CD4-positive, alpha-beta memory T cell (primary cell): Measurements from ENCODE around the gene CEP44. TPM values are rescaled to one million over a fixed set of nuclear protein-coding genes. Genes with fewer than 3 reads are reported as not detected.
"Not testable (repeated sequence)": the region's sequence is repeated elsewhere in the genome, so short reads cannot be mapped to it uniquely, and the experiment has no call there.

Source experiments
- CTCF ChIA-PET: fragments of 350-600 bp; sonication (Branson Sonifier 250); formaldehyde crosslinking; loops from one replicate; lab custom pipeline; 2021; ENCODE audit warnings: inconsistent platforms; ENCODE audit not compliant: partially characterized antibody; lab: Charles Lee
- POLR2A ChIA-PET: fragments of 350-600 bp; sonication (Branson Sonifier 250); formaldehyde crosslinking; loops from one replicate; lab custom pipeline; 2021; ENCODE audit not compliant: partially characterized antibody; lab: Charles Lee
- DNase-seq, 5 donors: peaks; one replicate each; pipeline versions ENCODE4 v3.0.0 to v3.0.0-alpha.2; 2020 to 2022; ENCODE audit warnings: mixed read lengths in 1 of 5
- H3K27ac ChIP-seq: one replicate; pipeline ENCODE4 v1.7.0; 2013; ENCODE audit warnings: low read depth, low read length
- H3K27me3 ChIP-seq: 2 replicates; pipeline ENCODE4 v1.7.0; 2013; ENCODE audit warnings: mild to moderate bottlenecking, low read length, moderate library complexity; ENCODE audit not compliant: insufficient read depth
- H3K36me3 ChIP-seq: 2 replicates; pipeline ENCODE4 v1.7.0; 2013; ENCODE audit warnings: mild to moderate bottlenecking, low read length, moderate library complexity; ENCODE audit not compliant: insufficient read depth
- H3K4me1 ChIP-seq: 2 replicates; pipeline ENCODE4 v1.7.0; 2013; ENCODE audit warnings: mild to moderate bottlenecking, low read length, moderate library complexity; ENCODE audit not compliant: insufficient read depth
- H3K4me3 ChIP-seq, 2 donors: one replicate each; pipeline ENCODE4 v1.7.0; 2013; ENCODE audit warnings: low read length in 2 of 2, mild to moderate bottlenecking in 1 of 2
- H3K9me3 ChIP-seq, 2 donors: one replicate each; pipeline ENCODE4 v1.7.0; 2013; ENCODE audit warnings: low read length in 2 of 2, control low read depth in 1 of 2; ENCODE audit not compliant: control insufficient read depth in 1 of 2
- H3K27ac Mint-ChIP-seq, 7 donors: one replicate each; pipeline ENCODE4 v1.8.0; 2020 to 2021; ENCODE audit warnings: mixed read lengths in 7 of 7, mild to moderate bottlenecking in 6 of 7, inconsistent platforms in 3 of 7, moderate library complexity in 3 of 7
- H3K27me3 Mint-ChIP-seq, 2 donors: one replicate each; pipeline ENCODE4 v1.8.0; 2020 to 2021; ENCODE audit warnings: mixed read lengths in 2 of 2
- H3K36me3 Mint-ChIP-seq, 2 donors: one replicate each; pipeline ENCODE4 v1.8.0; 2020 to 2021; ENCODE audit warnings: mixed read lengths in 2 of 2, inconsistent platforms in 1 of 2, mild to moderate bottlenecking in 1 of 2
- H3K4me1 Mint-ChIP-seq, 4 donors: one replicate each; pipeline ENCODE4 v1.8.0; 2020 to 2021; ENCODE audit warnings: mixed read lengths in 4 of 4, mild to moderate bottlenecking in 1 of 4
- H3K4me3 Mint-ChIP-seq, 8 donors: one replicate each; pipeline ENCODE4 v1.8.0; 2020 to 2021; ENCODE audit warnings: mixed read lengths in 8 of 8, mild to moderate bottlenecking in 7 of 8, moderate library complexity in 6 of 8, inconsistent platforms in 3 of 8
- H3K9me3 Mint-ChIP-seq, 8 donors: one replicate each; pipeline ENCODE4 v1.8.0; 2020 to 2021; ENCODE audit warnings: mixed read lengths in 8 of 8, mild to moderate bottlenecking in 5 of 8, inconsistent platforms in 3 of 8, moderate library complexity in 1 of 8
- intact Hi-C: fragments of 100-400 bp; cut with micrococcal nuclease; formaldehyde crosslinking; loops from one replicate; pipeline ENCODE4 v1.15.1; 2023
- polyA plus RNA-seq, 2 donors: library from polyadenylated mRNA; unstranded; fragments of 300-500 nt; fragmentation: Illumina TruSeq; gene quantifications; one replicate each; pipeline ENCODE4 v1.2.3, GENCODE V29; 2021
- total RNA-seq, 2 experiments: library from RNA; stranded (reverse); gene quantifications; one replicate each; pipeline ENCODE4 v1.2.3, GENCODE V29; 2021

Gene CEP44
- total and polyA plus RNA-seq, 4 experiments from 2014 or later, result 7.7 to 25.7 (median 16.5) TPM

GRCh38 chr4:174254613-174255012 lies 29.1 kb upstream of the CEP44 start:
- H3K27ac ChIP-seq, result no peak overlapping the region
- POLR2A ChIA-PET, result no interaction called here
- no peak overlapping the region for H3K27ac Mint-ChIP-seq
- CTCF ChIA-PET, result no interaction called here
- peaks cover 34 to 35% of the 10 kb centered on the region in 2 donors for H3K36me3 Mint-ChIP-seq
- H3K27me3 Mint-ChIP-seq, result no peaks in the 10 kb centered on the region
- no peaks in the 10 kb centered on the region for H3K27me3 ChIP-seq
- intact Hi-C loops, result no loop called here
- H3K4me1 Mint-ChIP-seq, result peaks cover 8 to 18% (median 12%) of the 10 kb centered on the region in 4 donors
- no peak overlapping the region for H3K4me3 Mint-ChIP-seq
- H3K36me3 ChIP-seq, result no peaks in the 10 kb centered on the region
- H3K4me3 ChIP-seq, result no peak overlapping the region
- no peaks in the 10 kb centered on the region for H3K9me3 ChIP-seq
- H3K4me1 ChIP-seq, result peaks cover 5% of the 10 kb centered on the region
- no peak for DNase-seq
- no peaks in the 10 kb centered on the region for H3K9me3 Mint-ChIP-seq

- H3K27ac ChIP-seq, result no peak overlapping the region
- H3K4me3 ChIP-seq, result no peak overlapping the region
- H3K36me3 Mint-ChIP-seq, result peaks cover 35 to 36% of the 10 kb centered on the region in 2 donors
- no peaks in the 10 kb centered on the region for H3K27me3 Mint-ChIP-seq
- DNase-seq, result no peak
- H3K9me3 ChIP-seq, result no peaks in the 10 kb centered on the region
- ChIA-PET CTCF (no interaction called here), POLR2A (no interaction called here)
- no peaks in the 10 kb centered on the region for H3K27me3 ChIP-seq
- no peak overlapping the region for H3K4me3 Mint-ChIP-seq
- intact Hi-C loops, result no loop called here
- no peaks in the 10 kb centered on the region for H3K9me3 Mint-ChIP-seq
- H3K36me3 ChIP-seq, result no peaks in the 10 kb centered on the region
- peaks cover 8 to 18% (median 12%) of the 10 kb centered on the region in 4 donors for H3K4me1 Mint-ChIP-seq
- H3K4me1 ChIP-seq, result peaks cover 5% of the 10 kb centered on the region
- H3K27ac Mint-ChIP-seq, result no peak overlapping the region
These were observed 28.3 kb upstream of the CEP44 start for GRCh38 chr4:174255374-174255773.

- Histone ChIP-seq H3K4me1 (peaks cover 5% of the 10 kb centered on the region), H3K36me3 (no peaks in the 10 kb centered on the region), H3K9me3 (no peaks in the 10 kb centered on the region), H3K4me3 (no peak overlapping the region), H3K27me3 (no peaks in the 10 kb centered on the region), H3K27ac (no peak overlapping the region)
- CTCF ChIA-PET, result no interaction called here
- H3K27me3 Mint-ChIP-seq, result no peaks in the 10 kb centered on the region
- H3K36me3 Mint-ChIP-seq, result peaks cover 32 to 34% of the 10 kb centered on the region in 2 donors
- H3K27ac Mint-ChIP-seq, result no peak overlapping the region
- H3K4me1 Mint-ChIP-seq, result peaks cover 8 to 15% (median 11%) of the 10 kb centered on the region in 4 donors
- no peak overlapping the region for H3K4me3 Mint-ChIP-seq
- POLR2A ChIA-PET, result no interaction called here
- intact Hi-C loops, result no loop called here
- no peaks in the 10 kb centered on the region for H3K9me3 Mint-ChIP-seq
- DNase-seq, result no peak
These were observed 27.9 kb upstream of the CEP44 start for GRCh38 chr4:174255786-174256185.

- Mint-ChIP-seq H3K27me3 (no peaks in the 10 kb centered on the region), H3K27ac (no peak overlapping the region), H3K36me3 (peaks cover 32 to 34% of the 10 kb centered on the region in 2 donors), H3K9me3 (no peaks in the 10 kb centered on the region), H3K4me1 (peaks cover 8 to 15% (median 11%) of the 10 kb centered on the region in 4 donors), H3K4me3 (no peak overlapping the region)
- ChIA-PET POLR2A (no interaction called here), CTCF (no interaction called here)
- Histone ChIP-seq H3K4me3 (no peak overlapping the region), H3K27me3 (no peaks in the 10 kb centered on the region), H3K27ac (no peak overlapping the region), H3K4me1 (peaks cover 5% of the 10 kb centered on the region), H3K36me3 (no peaks in the 10 kb centered on the region), H3K9me3 (no peaks in the 10 kb centered on the region)
- intact Hi-C loops, result no loop called here
- no peak for DNase-seq
These were observed 27.4 kb upstream of the CEP44 start for GRCh38 chr4:174256277-174256713.

GRCh38 chr4:174259580-174259979 lies 24.1 kb upstream of the CEP44 start:
- H3K4me3 Mint-ChIP-seq, result no peak overlapping the region
- H3K9me3 Mint-ChIP-seq, result no peaks in the 10 kb centered on the region
- Histone ChIP-seq H3K9me3 (no peaks in the 10 kb centered on the region), H3K27me3 (no peaks in the 10 kb centered on the region), H3K27ac (no peak overlapping the region), H3K36me3 (no peaks in the 10 kb centered on the region), H3K4me1 (no peaks in the 10 kb centered on the region), H3K4me3 (no peak overlapping the region)
- DNase-seq, result no peak
- H3K27me3 Mint-ChIP-seq, result no peaks in the 10 kb centered on the region
- H3K36me3 Mint-ChIP-seq, result peaks cover 34 to 35% of the 10 kb centered on the region in 2 donors
- H3K4me1 Mint-ChIP-seq, result peaks cover 3 to 7% (median 6%) of the 10 kb centered on the region in 4 donors
- intact Hi-C loops, result no loop called here
- ChIA-PET POLR2A (no interaction called here), CTCF (no interaction called here)
- no peak overlapping the region for H3K27ac Mint-ChIP-seq

GRCh38 chr4:174260099-174260498 lies 23.6 kb upstream of the CEP44 start:
- POLR2A ChIA-PET, result no interaction called here
- intact Hi-C loops, result no loop called here
- no peaks in the 10 kb centered on the region for H3K36me3 ChIP-seq
- Mint-ChIP-seq H3K36me3 (peaks cover 30 to 32% of the 10 kb centered on the region in 2 donors), H3K27ac (no peak overlapping the region), H3K27me3 (no peaks in the 10 kb centered on the region), H3K4me3 (no peak overlapping the region), H3K9me3 (no peaks in the 10 kb centered on the region), H3K4me1 (peaks cover 5 to 10% (median 7%) of the 10 kb centered on the region in 4 donors)
- no peaks in the 10 kb centered on the region for H3K27me3 ChIP-seq
- H3K4me3 ChIP-seq, result no peak overlapping the region
- CTCF ChIA-PET, result no interaction called here
- no peaks in the 10 kb centered on the region for H3K4me1 ChIP-seq
- H3K27ac ChIP-seq, result no peak overlapping the region
- DNase-seq, result no peak
- no peaks in the 10 kb centered on the region for H3K9me3 ChIP-seq

- H3K4me3 Mint-ChIP-seq, H3K4me3 ChIP-seq, H3K9me3 ChIP-seq, DNase-seq, H3K4me1 ChIP-seq, CTCF ChIA-PET, H3K27me3 ChIP-seq, H3K27me3 Mint-ChIP-seq, H3K9me3 Mint-ChIP-seq, H3K36me3 ChIP-seq, H3K27ac ChIP-seq, POLR2A ChIA-PET, intact Hi-C loops: not testable (repeated sequence)
- peaks cover 23 to 28% of the 10 kb centered on the region in 2 donors for H3K36me3 Mint-ChIP-seq
- H3K4me1 Mint-ChIP-seq, result peaks cover 5 to 10% (median 7%) of the 10 kb centered on the region in 4 donors
- H3K27ac Mint-ChIP-seq, result peak overlapping the region in 1 of 7 donors; percentile 13
These were observed 22.3 kb upstream of the CEP44 start for GRCh38 chr4:174261432-174261831.
